Measurements from ENCODE around the gene TTR.

Gene TTR

DNA sequence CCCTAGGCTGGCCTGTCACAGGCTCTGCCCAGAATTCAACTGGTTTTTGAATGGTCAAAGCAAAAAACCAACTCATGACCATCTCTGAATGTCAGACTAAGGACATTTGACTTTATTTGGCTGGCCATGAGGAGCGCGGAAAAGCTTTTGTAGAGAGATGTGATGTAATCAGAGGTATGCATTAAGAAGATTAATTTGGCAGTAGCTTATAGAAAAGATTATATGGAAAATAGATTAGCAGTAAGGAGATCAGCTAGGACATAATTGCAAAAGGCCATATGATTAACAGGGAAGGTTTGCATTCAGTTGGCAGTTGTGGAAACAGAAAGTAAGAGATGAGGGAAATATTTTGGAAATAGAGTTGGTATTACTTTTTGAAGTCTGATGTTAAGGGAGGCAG, 12.3 kb upstream of the TTR start:
- DNase-seq (ENCODE audit: low read depth in 2 of 2): no peak

DNA sequence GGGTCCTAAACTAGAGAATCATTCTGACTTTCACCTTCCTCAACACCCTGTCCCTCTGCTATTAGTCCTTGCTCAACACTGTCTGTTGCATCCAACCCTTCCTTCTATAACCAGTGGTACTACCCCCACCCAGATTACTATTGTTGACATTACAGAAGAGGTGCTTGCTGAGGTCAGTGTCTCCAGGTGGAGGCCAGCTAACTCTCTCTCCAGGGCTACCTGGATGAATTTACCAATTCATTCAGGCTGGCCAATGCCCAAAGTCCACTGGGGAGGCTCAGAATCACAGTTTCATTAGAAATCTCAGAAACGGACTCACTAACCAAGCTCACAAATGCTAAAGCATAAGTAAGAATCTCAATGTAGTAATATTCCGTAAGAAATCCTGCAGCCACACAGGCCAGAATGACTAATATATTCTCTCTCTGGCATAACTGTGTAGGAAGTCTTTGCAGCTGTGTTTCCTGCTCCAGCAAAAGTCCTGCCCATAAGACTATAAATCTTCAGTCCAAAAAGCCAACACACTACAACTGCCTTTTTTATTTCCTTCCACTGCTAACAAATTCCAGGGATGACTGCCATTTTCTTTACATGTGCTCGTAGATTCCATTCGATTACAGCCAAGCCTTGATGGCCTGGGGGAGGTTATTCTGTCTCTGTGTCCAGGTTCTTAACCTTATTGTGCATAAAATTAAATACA, 10.0 kb upstream of the TTR start:
- peak; percentile 72 for DNase-seq (ENCODE audit: low read depth in 2 of 2)

DNA sequence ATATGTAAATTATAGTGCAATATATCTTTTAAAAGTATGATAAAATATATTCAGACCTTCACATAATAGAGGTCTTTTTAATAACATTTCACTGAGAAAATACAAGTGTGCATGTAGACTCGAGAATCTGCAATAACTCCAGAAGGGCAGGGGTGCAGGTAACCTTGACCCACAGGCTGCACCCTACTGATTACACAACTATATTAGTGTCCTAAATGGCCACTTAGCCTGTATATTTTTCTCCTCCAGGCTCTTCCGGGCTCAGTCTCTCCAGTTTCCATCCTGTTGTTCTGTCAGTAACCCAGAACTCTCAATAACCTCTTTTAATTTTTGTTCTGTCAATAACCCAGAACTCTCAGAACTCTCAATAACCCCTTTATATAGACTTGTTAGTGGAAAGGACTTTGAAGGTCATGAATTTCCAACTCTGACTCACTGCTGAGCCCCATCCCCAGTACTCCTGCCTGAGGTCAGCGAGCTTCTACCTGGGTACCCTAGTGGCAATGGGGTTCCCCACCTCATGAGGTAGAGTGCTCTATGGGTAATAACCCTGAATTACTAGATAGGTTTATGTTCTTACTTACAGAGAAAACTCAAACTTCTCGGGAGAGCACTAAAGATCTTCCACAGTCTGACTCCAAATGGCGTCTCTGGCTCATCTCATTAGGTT, 8.4 kb upstream of the TTR start:
- no peak for DNase-seq (ENCODE audit: low read depth in 2 of 2)

DNA sequence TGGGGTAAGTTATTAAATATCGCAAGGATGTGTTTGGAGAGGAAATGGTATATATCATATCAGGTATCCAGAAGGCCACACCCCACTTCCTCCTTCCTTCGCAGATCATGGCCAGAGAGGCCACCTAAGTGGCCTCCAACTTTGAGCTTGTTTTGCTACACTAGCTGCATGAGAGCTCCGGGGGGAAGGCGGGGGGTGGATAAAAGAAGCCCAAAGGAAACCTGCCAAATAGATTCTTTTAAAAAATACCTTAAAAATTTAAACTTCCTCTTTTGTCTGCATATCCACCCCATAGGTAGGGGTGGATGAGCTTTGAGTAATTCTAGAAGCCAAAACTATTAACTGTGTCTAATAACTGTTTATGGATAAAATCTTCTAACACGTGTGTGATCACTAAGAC, 5.7 kb upstream of the TTR start:
- DNase-seq (ENCODE audit: low read depth in 2 of 2): no peak

DNA sequence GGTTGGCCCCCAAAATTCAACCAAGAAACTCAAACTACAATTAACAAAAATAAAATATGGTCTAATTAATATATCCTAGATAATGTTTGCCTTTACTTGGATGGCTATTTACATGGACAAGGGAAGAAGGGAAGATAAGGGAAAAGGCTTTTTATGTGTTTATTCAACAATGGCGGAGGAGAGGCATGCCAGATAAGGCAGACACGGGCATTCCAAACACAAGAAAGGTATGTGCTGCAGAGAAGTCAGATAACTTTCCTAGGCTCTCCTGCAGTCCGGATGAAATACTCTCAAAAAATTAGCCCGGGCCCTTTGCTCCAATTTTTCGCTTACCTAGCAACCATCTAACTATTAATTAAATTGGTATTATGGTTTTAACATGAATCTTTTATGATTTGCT, 5.1 kb upstream of the TTR start:
- no peak for DNase-seq (ENCODE audit: low read depth in 2 of 2)

DNA sequence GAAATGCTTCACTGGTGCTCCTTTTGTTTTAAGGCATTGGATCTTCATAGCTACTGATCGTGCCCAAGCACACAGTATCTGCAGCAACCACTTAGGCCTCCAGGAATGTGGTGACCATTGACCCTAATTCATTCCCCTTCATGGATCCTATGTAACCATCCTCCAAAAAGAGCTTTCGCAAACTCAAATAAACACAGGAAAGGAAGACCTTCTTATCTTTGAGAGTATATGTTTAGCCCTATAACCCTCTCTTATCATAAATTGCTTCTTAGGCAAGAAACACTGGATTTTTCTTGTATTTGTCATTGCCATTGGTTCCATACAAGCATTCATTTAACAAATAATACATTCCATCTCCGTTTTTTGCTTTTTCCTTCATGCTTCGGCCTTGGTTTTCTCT, 4.1 kb upstream of the TTR start:
- DNase-seq (ENCODE audit: low read depth in 2 of 2): no peak

DNA sequence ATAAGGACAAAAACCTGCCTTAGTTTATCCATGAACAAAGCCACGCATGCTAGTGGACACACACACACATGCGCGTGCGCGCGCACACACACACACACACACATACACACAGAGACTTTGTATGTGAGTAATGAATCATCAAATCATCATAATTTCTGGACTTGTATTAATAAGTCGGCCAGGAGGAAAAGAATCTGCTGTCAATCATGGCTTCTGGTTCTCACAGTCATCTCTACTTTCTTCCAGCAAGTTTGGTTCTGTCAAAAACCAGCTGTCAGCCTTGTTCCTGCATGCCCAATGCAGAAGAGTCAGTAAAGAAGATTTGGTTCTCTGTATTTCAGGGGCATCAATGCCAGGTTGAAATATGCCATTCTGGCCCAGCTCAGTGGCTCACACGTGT, 1.1 kb upstream of the TTR start:
- DNase-seq (ENCODE audit: low read depth in 2 of 2): no peak

DNA sequence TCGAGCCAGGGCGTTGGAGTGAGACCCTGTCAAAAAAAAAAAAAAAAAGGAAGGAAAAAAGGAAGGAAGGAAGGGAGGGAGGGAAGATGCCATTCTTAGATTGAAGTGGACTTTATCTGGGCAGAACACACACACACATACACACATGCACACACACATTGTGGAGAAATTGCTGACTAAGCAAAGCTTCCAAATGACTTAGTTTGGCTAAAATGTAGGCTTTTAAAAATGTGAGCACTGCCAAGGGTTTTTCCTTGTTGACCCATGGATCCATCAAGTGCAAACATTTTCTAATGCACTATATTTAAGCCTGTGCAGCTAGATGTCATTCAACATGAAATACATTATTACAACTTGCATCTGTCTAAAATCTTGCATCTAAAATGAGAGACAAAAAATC, 564 bp upstream of the TTR start:
- no peak for DNase-seq (ENCODE audit: low read depth in 2 of 2)

DNA sequence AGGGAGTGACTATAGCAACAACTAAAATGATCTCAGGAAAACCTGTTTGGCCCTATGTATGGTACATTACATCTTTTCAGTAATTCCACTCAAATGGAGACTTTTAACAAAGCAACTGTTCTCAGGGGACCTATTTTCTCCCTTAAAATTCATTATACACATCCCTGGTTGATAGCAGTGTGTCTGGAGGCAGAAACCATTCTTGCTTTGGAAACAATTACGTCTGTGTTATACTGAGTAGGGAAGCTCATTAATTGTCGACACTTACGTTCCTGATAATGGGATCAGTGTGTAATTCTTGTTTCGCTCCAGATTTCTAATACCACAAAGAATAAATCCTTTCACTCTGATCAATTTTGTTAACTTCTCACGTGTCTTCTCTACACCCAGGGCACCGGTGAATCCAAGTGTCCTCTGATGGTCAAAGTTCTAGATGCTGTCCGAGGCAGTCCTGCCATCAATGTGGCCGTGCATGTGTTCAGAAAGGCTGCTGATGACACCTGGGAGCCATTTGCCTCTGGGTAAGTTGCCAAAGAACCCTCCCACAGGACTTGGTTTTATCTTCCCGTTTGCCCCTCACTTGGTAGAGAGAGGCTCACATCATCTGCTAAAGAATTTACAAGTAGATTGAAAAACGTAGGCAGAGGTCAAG, 955 bp downstream of the TTR start:
- DNase-seq (ENCODE audit: low read depth in 2 of 2): no peak

DNA sequence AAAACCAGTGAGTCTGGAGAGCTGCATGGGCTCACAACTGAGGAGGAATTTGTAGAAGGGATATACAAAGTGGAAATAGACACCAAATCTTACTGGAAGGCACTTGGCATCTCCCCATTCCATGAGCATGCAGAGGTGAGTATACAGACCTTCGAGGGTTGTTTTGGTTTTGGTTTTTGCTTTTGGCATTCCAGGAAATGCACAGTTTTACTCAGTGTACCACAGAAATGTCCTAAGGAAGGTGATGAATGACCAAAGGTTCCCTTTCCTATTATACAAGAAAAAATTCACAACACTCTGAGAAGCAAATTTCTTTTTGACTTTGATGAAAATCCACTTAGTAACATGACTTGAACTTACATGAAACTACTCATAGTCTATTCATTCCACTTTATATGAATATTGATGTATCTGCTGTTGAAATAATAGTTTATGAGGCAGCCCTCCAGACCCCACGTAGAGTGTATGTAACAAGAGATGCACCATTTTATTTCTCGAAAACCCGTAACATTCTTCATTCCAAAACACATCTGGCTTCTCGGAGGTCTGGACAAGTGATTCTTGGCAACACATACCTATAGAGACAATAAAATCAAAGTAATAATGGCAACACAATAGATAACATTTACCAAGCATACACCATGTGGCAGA, 3.6 kb downstream of the TTR start:
- DNase-seq (ENCODE audit: low read depth in 2 of 2): peak; percentile 34 to 37

DNA sequence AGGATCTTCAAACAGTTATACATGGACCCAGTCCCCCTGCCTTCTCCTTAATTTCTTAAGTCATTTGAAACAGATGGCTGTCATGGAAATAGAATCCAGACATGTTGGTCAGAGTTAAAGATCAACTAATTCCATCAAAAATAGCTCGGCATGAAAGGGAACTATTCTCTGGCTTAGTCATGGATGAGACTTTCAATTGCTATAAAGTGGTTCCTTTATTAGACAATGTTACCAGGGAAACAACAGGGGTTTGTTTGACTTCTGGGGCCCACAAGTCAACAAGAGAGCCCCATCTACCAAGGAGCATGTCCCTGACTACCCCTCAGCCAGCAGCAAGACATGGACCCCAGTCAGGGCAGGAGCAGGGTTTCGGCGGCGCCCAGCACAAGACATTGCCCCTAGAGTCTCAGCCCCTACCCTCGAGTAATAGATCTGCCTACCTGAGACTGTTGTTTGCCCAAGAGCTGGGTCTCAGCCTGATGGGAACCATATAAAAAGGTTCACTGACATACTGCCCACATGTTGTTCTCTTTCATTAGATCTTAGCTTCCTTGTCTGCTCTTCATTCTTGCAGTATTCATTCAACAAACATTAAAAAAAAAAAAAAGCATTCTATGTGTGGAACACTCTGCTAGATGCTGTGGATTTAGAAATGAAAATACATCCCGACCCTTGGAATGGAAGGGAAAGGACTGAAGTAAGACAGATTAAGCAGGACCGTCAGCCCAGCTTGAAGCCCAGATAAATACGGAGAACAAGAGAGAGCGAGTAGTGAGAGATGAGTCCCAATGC, 4.6 kb downstream of the TTR start:
- peak; percentile 33 to 41 for DNase-seq (ENCODE audit: low read depth in 2 of 2)

DNA sequence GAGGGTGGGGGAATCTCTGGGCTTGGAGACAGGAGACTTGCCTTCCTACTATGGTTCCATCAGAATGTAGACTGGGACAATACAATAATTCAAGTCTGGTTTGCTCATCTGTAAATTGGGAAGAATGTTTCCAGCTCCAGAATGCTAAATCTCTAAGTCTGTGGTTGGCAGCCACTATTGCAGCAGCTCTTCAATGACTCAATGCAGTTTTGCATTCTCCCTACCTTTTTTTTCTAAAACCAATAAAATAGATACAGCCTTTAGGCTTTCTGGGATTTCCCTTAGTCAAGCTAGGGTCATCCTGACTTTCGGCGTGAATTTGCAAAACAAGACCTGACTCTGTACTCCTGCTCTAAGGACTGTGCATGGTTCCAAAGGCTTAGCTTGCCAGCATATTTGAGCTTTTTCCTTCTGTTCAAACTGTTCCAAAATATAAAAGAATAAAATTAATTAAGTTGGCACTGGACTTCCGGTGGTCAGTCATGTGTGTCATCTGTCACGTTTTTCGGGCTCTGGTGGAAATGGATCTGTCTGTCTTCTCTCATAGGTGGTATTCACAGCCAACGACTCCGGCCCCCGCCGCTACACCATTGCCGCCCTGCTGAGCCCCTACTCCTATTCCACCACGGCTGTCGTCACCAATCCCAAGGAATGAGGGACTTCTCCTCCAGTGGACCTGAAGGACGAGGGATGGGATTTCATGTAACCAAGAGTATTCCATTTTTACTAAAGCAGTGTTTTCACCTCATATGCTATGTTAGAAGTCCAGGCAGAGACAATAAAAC, 6.5 kb downstream of the TTR start:
- DNase-seq (ENCODE audit: low read depth in 2 of 2): no peak

DNA sequence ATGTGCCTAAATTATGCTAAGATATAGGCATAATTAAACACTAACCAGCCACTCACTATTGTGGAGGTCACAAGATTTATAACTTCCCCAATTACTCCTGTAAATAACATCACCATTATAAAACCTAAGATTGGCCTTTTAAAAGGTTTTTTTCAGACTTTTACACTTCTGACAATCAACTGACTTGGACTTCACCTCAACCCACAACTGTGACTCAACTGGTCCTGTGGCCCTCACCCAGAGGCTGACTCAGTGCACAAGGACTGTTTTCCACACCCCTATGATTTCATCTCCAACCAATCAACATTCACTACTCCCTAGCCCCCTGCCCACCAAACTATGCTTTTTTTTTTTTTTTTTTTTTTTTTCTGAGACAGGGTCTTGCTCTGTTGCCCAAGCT, 11.6 kb downstream of the TTR start:
- no peak for DNase-seq (ENCODE audit: low read depth in 2 of 2)

DNA sequence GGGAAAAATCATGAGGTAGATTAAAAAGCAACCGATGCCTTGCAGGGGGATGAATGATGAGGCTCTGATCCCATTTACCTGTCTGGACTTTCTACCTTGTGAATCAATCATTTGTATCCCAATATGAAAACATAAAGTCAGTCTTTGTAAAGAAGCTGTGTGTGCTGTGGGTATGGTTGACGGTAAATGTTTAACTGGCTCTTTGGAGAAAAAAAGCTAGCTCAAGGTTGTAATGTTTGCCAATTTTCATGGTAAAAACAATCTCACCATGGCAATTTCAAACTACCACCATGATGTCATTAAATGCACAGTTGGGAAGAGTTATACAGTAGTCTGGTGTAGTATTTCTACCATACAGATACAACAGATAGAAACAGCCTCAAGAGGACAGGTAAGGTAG, 14.6 kb downstream of the TTR start:
- no peak for DNase-seq (ENCODE audit: low read depth in 2 of 2)

DNA sequence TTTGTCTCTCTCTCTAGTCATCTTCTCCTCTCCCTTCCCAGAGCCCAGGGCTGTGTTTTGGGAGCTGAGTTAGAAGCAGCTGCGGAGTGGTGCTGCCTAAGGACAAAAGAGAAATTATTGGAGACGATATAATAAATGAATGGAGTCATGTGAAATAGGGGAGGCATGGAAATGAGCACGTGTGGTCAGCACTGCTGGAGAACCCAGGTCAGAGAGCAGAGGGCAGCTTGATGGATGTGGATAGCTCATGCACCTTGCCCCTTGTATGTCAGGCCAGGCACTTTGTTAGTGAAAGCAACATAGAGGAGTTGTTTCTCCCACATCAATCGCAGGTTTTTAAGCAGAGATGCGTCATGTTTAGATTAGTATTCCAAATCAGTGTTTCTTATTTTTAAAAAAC, 15.7 kb downstream of the TTR start:
- no peak for DNase-seq (ENCODE audit: low read depth in 2 of 2)

DNA sequence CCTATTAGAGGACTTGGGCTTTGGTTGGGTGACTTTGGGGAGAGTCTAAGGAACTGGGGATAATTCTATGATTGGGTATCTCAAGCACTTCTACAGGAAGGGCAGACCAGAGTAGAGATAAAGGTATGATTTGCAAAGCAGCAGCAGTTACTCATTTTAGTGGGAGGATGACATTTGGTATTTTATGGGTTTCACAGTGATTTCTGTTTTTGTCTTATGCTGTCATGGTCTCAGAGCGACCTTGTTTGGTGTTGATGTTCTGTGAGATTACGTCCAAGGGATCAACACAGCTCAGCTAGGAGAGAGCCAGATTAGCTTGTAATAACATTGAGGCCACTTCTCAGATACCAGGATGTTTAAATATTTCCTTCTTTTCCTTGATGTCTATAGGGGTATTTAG, 18.2 kb downstream of the TTR start:
- no peak for DNase-seq (ENCODE audit: low read depth in 2 of 2)

DNA sequence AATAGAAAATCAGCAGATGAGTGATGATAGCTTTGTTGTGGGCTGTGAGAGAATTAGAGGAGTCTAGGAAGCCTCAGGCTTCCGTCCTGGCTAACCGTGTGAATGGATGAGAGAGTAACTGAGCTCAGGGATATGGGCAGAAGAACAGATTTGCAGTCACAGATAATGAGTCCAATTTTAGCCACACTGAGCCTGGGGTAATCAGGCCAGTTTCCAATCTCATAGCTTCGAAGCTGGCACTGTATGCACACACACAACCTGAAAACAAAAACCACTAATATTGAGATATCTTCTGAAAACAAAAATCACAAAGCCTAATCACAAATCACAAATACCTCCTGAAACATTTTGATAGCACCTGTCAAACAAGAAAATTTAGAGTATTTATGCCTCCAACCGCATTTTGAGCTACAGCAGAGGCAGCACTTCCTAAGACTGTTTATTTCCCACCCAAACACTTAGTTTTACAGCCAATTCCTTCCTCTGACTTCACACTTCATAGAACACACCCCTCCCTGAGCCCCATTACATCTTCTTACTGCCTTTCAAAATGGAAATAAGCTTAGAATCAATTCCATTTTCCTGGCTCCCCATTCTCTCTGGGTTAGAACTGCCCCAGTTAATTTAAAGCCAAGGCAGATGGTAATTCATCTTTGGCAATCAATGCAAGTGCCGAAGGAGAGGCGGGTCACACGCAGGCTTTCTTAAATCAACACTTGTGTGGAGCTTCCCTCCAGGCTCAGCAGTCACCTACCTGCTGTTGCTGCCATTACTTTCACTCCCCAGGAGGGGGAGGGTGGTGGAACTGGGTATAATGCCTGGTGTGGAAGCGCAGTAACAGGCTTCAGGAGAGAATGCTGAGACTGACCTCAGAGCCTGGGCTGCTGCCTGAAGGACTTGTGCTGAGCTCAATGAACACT, 18.9 kb downstream of the TTR start:
- DNase-seq (ENCODE audit: low read depth in 2 of 2): no peak

DNA sequence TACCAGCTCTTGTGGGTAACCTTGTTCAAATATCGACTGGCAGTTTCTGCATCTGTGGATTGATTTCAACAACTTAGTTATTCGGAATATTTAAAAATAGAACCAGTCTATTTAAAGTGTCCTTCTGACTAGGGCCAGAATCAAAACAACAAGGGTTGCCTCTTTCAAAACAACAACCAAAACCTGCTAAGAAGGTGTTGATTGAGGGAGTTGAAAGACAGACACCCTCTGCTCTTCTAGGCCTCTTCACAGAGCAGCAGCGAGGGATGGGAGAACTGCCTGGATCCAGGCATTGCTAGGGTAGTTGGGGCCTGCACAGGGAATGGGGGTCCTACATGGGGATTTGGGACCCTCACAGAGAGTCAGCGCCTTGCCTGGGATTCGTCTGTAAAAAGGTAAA, 19.8 kb downstream of the TTR start:
- DNase-seq (ENCODE audit: low read depth in 2 of 2): no peak

DNA sequence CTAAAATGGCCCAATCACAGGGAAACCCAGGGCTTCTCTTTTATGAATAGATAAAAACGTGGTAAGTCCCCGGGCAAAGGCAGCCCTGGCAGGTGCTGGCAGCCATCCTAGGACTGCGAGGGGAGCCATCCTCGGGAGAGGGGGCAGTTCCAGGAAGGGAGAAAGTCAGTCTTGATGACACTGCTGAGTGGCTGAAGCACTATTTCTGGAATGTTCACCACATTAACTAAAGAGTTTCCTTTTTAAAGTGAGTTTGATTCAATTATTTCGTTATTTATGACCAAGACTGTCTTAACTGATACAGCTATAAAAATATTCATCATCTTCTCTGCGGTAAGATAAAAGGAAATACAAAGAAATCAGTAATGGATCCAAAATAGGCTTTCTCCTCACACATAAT, 20.4 kb downstream of the TTR start:
- no peak for DNase-seq (ENCODE audit: low read depth in 2 of 2)

DNA sequence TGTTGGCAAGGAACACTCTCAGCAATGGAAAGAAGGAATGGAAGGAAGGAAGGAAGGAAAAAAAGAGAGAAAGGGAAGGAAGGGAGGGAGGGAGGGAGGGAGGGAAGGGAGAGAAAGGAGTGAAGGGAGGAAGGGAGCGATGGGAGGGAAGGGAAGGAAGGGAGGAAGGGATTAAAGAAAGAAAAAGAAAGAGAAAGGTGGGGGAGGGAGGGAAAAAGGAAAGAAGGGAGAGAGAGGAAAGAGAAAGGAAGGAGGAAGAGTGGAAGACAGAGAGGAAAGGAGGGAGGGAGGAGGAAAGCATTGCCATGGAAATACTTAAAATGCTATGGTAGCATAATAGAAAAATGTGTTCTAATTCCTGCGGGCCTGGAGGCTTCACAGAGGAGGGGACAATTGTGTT, 22.4 kb downstream of the TTR start:
- DNase-seq (ENCODE audit: low read depth in 2 of 2): no peak
